ENCODE results near the gene EGFL7.

GRCh38 chr9:136718345-136719194 is 55.9 kb downstream of the EGFL7 start:
- no peak for TF ChIP-seq CTCF (IDR thresholded peaks at IDR 0.05)
- TF ChIP-seq POLR2A (IDR thresholded peaks at IDR 0.05): no peak
- TF ChIP-seq POLR2AphosphoS5 (IDR thresholded peaks at IDR 0.05): no peak

All from gastroesophageal sphincter (tissue), 3 donors.